ENCODE results near the gene CROCC2. TPM values are rescaled to one million over a fixed set of nuclear protein-coding genes. Genes with fewer than 3 reads are reported as not detected.

Gene CROCC2
- total and polyA plus RNA-seq, 10 of the 15 experiments (the other 5 are each of a cell fraction or from before 2014, with no cell fraction given): not detected

GRCh38 chr2:240947176-240947575 lies 41.0 kb downstream of the CROCC2 start:
- no peak overlapping the region for H3K4me2 ChIP-seq (ENCODE audit: control insufficient read depth, insufficient read depth)
- ATAC-seq (no peak), DNase-seq (ENCODE audit: low read depth, low spot score) (no peak), FAIRE-seq (no peak)
- H2AFZ ChIP-seq (ENCODE audit: control insufficient read depth, low read depth, low read length): no peak overlapping the region
- ChIA-PET SMC1A (ENCODE audit: uncharacterized antibody, unreplicated experiment) (no interaction called here), CTCF (interaction anchor here (1.4 kb wide), 1 partner anchor 32 kb away, joined by 3 read pairs; no protein-coding TSS in a partner anchor), POLR2A (no interaction called here), RAD21 (ENCODE audit: unreplicated experiment) (no interaction called here)
- H4K20me1 ChIP-seq (ENCODE audit: control insufficient read depth, insufficient read depth): no peaks in the 10 kb centered on the region
- TF ChIP-seq NFYB (IDR thresholded peaks at IDR 0.05; ENCODE audit: insufficient read depth, low read depth, low read length) (no peak), SUZ12 (IDR thresholded peaks at IDR 0.05; ENCODE audit: unreplicated experiment) (no peak), BHLHE40 (IDR thresholded peaks at IDR 0.05; ENCODE audit: borderline replicate concordance in 1 of 2, low read depth in 2 of 2, low read length in 1 of 2) (no peak), FOXK2 (IDR thresholded peaks at IDR 0.05) (no peak), ATF3 (IDR thresholded peaks at IDR 0.05; ENCODE audit: borderline replicate concordance, extremely low read depth, low read depth, low read length) (no peak), IRF4 (IDR thresholded peaks at IDR 0.05; ENCODE audit: low read depth, low read length) (no peak), PML (IDR thresholded peaks at IDR 0.05; ENCODE audit: low read length) (no peak), SMC3 (IDR thresholded peaks at IDR 0.05; ENCODE audit: borderline replicate concordance, low read length) (no peak), YBX1 (IDR thresholded peaks at IDR 0.05) (no peak), SIX5 (IDR thresholded peaks at IDR 0.05; ENCODE audit: low read depth, low read length, severe bottlenecking) (no peak)
- TF ChIP-seq, protein P1, sequence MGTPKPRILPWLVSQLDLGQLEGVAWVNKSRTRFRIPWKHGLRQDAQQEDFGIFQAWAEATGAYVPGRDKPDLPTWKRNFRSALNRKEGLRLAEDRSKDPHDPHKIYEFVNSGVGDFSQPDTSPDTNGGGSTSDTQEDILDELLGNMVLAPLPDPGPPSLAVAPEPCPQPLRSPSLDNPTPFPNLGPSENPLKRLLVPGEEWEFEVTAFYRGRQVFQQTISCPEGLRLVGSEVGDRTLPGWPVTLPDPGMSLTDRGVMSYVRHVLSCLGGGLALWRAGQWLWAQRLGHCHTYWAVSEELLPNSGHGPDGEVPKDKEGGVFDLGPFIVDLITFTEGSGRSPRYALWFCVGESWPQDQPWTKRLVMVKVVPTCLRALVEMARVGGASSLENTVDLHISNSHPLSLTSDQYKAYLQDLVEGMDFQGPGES (IDR thresholded peaks at IDR 0.05): no peak
- H3K79me2 ChIP-seq (ENCODE audit: control insufficient read depth, insufficient read depth, low read length): no peaks in the 10 kb centered on the region
- H3K4me1 ChIP-seq (ENCODE audit: control insufficient read depth, insufficient read depth, low read length): no peaks in the 10 kb centered on the region
- WGBS (ENCODE audit: insufficient coverage, insufficient replicate concordance, low lambda C conversion rate, missing lambda C conversion rate): 17% methylated on average over 6 of the region's 6 CpGs
- no peak overlapping the region for H3K4me3 ChIP-seq
- no peak overlapping the region for H3K27ac ChIP-seq (ENCODE audit: control insufficient read depth, insufficient read depth)
- in situ Hi-C loops (cut with MboI) (no loop called here), intact Hi-C loops (cut with micrococcal nuclease; ENCODE audit: unreplicated experiment) (no loop called here)
- H3K27me3 ChIP-seq (replicated peaks in 1 of 2; ENCODE audit: control insufficient read depth in 2 of 2, insufficient read depth in 2 of 2, low read length in 1 of 2): no peaks in the 10 kb centered on the region; a peak in 2 of 4 replicates
- no peaks in the 10 kb centered on the region for H3K36me3 ChIP-seq (ENCODE audit: control insufficient read depth in 2 of 2, insufficient read depth in 2 of 2, low read length in 1 of 2)
- H3K9ac ChIP-seq (ENCODE audit: control insufficient read depth, insufficient read depth, low read length): no peak overlapping the region
- no peaks in the 10 kb centered on the region for H3K9me3 ChIP-seq (replicated peaks; ENCODE audit: control insufficient read depth, insufficient read depth, low read length)
- no TSS peak for BruUV-seq (replicated peaks)

All from GM12878 (cell line).